Chondrocyte (in vitro differentiated cells): Measurements from ENCODE around the gene HMCN2. TPM values are rescaled to one million over a fixed set of nuclear protein-coding genes. Genes with fewer than 3 reads are reported as not detected.

Source experiments
- DNase-seq: peaks from one replicate; pipeline ENCODE4 v3.0.0; 2021; ENCODE audit warnings: mixed read lengths, low spot score
- H3K27ac Mint-ChIP-seq: one replicate; pipeline ENCODE4 v1.8.0; 2021; ENCODE audit warnings: mild to moderate bottlenecking, moderate library complexity, mixed read lengths; ENCODE audit not compliant: unreplicated experiment
- H3K27me3 Mint-ChIP-seq: 2 replicates; pipeline ENCODE4 v1.8.0; 2021; ENCODE audit warnings: low read depth, mixed read lengths
- H3K36me3 Mint-ChIP-seq: 2 replicates; pipeline ENCODE4 v1.8.0; 2021; ENCODE audit warnings: low read depth, mixed read lengths
- H3K4me1 Mint-ChIP-seq: 2 replicates; pipeline ENCODE4 v1.8.0; 2021; ENCODE audit warnings: low read depth, mild to moderate bottlenecking, mixed read lengths
- H3K4me3 Mint-ChIP-seq: one replicate; pipeline ENCODE4 v1.8.0; 2021; ENCODE audit warnings: mild to moderate bottlenecking, moderate library complexity, mixed read lengths; ENCODE audit not compliant: unreplicated experiment
- H3K9me3 Mint-ChIP-seq: 2 replicates; pipeline ENCODE4 v1.8.0; 2021; ENCODE audit warnings: low read depth, mixed read lengths
- total RNA-seq: library from RNA; stranded (reverse); gene quantifications from 3 replicates; pipeline ENCODE4 v1.2.1, GENCODE V29; 2021
- TF ChIP-seq, protein P1 (sequence below): fragments of 200-600 bp; sonication (generic); IDR thresholded peaks from 2 replicates; pipeline ENCODE4 v1.5.0; 2021; ENCODE audit warnings: antibody characterized with exemption, mild to moderate bottlenecking, moderate library complexity

The HMCN2 gene
- total RNA-seq, 1 donor from 2014 or later = 0.05 TPM

- H3K9me3 Mint-ChIP-seq = no peaks in the 10 kb centered on the region
- peaks cover 3% of the 10 kb centered on the region for H3K4me1 Mint-ChIP-seq
- peaks cover 7% of the 10 kb centered on the region for H3K27me3 Mint-ChIP-seq
- H3K36me3 Mint-ChIP-seq = no peaks in the 10 kb centered on the region
- peak; percentile 55 for DNase-seq
- no peak overlapping the region for H3K27ac Mint-ChIP-seq
- no peak overlapping the region for H3K4me3 Mint-ChIP-seq
- TF ChIP-seq, protein P1, sequence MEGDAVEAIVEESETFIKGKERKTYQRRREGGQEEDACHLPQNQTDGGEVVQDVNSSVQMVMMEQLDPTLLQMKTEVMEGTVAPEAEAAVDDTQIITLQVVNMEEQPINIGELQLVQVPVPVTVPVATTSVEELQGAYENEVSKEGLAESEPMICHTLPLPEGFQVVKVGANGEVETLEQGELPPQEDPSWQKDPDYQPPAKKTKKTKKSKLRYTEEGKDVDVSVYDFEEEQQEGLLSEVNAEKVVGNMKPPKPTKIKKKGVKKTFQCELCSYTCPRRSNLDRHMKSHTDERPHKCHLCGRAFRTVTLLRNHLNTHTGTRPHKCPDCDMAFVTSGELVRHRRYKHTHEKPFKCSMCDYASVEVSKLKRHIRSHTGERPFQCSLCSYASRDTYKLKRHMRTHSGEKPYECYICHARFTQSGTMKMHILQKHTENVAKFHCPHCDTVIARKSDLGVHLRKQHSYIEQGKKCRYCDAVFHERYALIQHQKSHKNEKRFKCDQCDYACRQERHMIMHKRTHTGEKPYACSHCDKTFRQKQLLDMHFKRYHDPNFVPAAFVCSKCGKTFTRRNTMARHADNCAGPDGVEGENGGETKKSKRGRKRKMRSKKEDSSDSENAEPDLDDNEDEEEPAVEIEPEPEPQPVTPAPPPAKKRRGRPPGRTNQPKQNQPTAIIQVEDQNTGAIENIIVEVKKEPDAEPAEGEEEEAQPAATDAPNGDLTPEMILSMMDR = no peak
Observed at GRCh38 chr9:130311003-130311402, 45.4 kb downstream of the HMCN2 start.

DNA sequence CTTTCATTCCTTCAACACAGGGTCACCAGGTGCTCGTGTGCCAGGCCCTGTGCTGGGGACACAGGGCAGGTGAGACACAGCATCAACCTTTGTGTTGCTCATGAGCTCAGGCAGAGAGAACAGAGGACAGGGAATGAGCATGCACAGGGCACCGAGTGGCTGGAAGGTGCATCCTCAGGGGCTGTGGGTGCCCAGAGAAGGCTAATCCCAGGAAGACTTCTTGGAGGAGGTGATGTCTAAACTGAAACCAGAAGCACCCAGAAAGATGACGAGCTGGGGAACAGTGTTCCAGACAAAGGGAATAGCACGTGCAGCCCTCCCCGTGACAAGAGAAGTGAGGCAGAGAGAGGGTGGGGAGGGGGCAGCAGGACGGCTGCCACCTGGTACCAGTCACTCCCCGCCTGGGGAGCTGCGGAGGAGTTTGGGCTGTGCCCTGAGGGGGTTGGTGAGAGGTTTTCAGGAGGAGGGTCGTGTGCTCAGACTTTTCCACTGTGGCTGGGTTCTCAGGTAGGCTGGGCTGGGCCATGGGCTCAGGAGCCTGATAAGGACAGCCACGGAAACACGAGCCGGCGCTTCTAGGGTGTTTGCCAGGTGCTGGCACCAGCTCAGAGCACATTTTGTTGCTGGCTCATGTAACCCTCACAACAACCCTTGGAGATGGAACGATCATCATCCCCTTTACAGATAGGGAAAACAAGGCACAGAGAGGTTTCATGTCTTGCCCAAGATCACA lies 46.0 kb downstream of the HMCN2 start:
- no peak for DNase-seq
- H3K27ac Mint-ChIP-seq = no peak overlapping the region
- H3K4me1 Mint-ChIP-seq = peaks cover 3% of the 10 kb centered on the region
- no peaks in the 10 kb centered on the region for H3K36me3 Mint-ChIP-seq
- TF ChIP-seq, protein P1 = no peak
- H3K4me3 Mint-ChIP-seq = no peak overlapping the region
- peaks cover 8% of the 10 kb centered on the region for H3K27me3 Mint-ChIP-seq
- H3K9me3 Mint-ChIP-seq = no peaks in the 10 kb centered on the region

GRCh38 chr9:130313103-130313858 lies 47.7 kb downstream of the HMCN2 start:
- Mint-ChIP-seq H3K36me3 (no peaks in the 10 kb centered on the region), H3K4me3 (no peak overlapping the region), H3K27ac (no peak overlapping the region), H3K4me1 (peaks cover 3% of the 10 kb centered on the region), H3K9me3 (no peaks in the 10 kb centered on the region), H3K27me3 (peaks cover 23% of the 10 kb centered on the region)
- TF ChIP-seq, protein P1 = no peak
- DNase-seq = peak; percentile 68

DNA sequence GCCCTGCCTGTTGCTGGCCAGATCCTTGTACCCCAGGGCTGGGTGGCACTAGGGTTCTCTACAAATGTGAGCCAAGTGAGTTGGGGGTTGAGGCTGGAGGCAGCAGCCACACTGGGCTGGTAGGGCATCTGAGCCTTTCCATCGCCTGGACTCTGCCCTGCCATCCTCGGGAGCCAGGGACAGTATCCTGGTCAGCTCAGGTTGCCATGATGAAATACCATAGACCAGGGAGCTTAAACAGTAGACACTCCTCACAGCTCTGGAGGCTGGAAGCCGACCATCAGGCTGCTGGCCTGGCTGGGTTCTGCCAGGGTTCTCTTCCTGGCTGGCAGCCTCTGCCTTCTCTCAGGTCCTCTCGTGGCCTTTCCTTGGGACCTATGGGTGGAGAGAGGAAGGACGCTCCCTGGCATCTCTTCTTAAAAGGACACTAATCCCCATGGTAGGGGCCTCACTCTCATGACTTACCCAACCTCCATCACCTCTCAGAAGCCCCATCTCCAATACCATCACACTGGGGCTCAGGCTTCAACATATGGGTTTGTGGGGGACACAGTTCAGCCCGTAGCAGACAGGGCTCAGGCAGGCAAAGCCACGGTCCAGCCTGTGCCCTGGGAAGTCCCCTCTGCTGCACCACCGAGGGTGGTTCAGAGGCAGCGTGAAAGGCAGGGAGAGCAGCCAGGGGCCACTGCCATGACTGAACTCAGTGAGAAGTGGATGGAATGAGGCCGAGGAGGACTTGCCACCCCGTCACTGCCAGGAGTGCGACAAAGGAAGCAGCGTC lies 50.1 kb downstream of the HMCN2 start:
- DNase-seq = no peak
- Mint-ChIP-seq H3K9me3 (no peaks in the 10 kb centered on the region), H3K36me3 (no peaks in the 10 kb centered on the region), H3K4me3 (no peak overlapping the region), H3K4me1 (peaks cover 3% of the 10 kb centered on the region), H3K27ac (no peak overlapping the region), H3K27me3 (peaks cover 37% of the 10 kb centered on the region)
- TF ChIP-seq, protein P1 = no peak

- Mint-ChIP-seq H3K27me3 (peaks cover 45% of the 10 kb centered on the region), H3K9me3 (no peaks in the 10 kb centered on the region)
- DNase-seq = no peak
Observed at GRCh38 chr9:130316430-130316829, 50.9 kb downstream of the HMCN2 start.

More at GRCh38 chr9:130316430-130316829, 50.9 kb downstream of the HMCN2 start:
- TF ChIP-seq, protein P1 = no peak
- peaks cover 3% of the 10 kb centered on the region for H3K4me1 Mint-ChIP-seq
- no peak overlapping the region for H3K4me3 Mint-ChIP-seq
- H3K27ac Mint-ChIP-seq = no peak overlapping the region
- H3K36me3 Mint-ChIP-seq = no peaks in the 10 kb centered on the region
